ENCODE measurements around the gene IGSF8.

DNA sequence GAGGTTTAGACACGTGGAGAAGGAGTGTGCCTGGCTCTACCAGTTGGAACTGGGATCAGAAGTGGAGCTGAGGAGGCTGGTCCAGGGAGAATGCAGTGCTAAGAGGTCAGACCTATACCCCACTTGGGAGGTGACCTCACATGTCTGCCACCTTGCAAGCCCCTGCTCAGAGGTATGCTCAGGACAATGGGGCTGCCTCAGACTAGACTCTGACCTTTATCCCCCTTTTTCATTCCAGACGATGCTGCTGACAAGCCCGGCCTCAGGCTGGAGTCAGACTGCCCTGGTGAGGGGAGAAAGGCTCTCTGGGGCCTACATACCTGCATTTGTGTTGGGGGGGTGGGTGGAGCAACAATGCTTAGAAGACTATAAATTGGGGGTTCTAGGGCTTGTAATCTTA, 33.7 kb downstream of the IGSF8 start:
- TF ChIP-seq MAX (IDR thresholded peaks at IDR 0.05; ENCODE audit: insufficient read depth, insufficient read length) (no peak), CTCF (IDR thresholded peaks at IDR 0.05; ENCODE audit: extremely low read depth in 1 of 2, insufficient read depth in 1 of 2, low read depth in 1 of 2, low read length in 2 of 2) (no peak), GATA2 (IDR thresholded peaks at IDR 0.05; ENCODE audit: insufficient read depth, insufficient read length, low read depth, low read length) (no peak), POLR2AphosphoS5 (IDR thresholded peaks at IDR 0.05; ENCODE audit: insufficient read depth, low read depth, low read length) (no peak), FOS (IDR thresholded peaks at IDR 0.05; ENCODE audit: borderline replicate concordance, insufficient read depth, low read length) (no peak)
